C4-2B (cell line): ENCODE data around the gene ZC3H8.
A peak's percentile ranks its signal among the peaks of the same experiment; 100 is the strongest.
"Not testable (repeated sequence)": the region's sequence is repeated elsewhere in the genome, so short reads cannot be mapped to it uniquely, and the experiment has no call there.

Experiments used
- H3K27ac ChIP-seq: fragments of 450-650 bp; 2 replicates; pipeline ENCODE4 v1.5.1; 2017
- ZFX ChIP-seq: fragments of 450-650 bp; IDR thresholded peaks from 2 replicates; pipeline ENCODE4 v1.6.1; 2017
- TF ChIP-seq, protein P1 (sequence below): fragments of 450-650 bp; conservative IDR thresholded peaks from 2 replicates; pipeline ENCODE4 v1.5.1; 2017; ENCODE audit warnings: mild to moderate bottlenecking

Gene ZC3H8

DNA sequence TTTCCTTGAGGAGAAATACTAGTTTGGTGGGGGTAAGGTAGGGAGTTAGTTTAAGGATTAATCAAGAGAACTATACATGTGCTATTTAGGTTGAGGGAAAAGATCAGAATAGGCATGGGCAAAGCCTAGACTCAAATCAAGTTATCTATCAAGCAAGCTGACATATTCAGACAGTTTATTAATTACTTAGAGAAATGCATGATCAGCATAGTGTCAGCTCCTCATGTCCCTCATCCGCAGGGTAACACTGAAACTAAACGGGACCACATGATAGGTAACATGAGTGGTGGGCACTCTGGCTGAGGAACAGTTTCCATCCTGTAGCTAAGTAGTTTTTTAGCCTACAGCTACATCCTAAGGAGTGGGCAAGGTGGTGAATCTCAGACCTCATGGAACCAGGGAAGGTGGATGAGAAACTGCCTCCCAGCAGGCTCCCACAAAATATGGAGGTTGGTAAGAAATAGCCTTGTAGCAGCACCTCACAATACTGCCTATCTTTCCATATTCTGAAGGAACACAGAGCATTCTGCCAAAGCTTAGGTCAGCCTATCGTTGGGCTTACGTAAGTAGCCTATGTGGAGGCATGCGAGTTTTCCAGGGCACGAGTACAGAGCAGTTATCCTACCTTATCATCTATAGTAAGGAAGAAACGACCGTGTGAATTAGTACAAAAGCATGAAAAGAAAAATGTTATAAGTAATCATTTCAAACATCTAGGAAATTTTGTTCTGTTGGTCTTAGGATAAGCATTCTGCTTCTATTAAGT is 39.0 kb upstream of the ZC3H8 start:
- TF ChIP-seq, protein P1, sequence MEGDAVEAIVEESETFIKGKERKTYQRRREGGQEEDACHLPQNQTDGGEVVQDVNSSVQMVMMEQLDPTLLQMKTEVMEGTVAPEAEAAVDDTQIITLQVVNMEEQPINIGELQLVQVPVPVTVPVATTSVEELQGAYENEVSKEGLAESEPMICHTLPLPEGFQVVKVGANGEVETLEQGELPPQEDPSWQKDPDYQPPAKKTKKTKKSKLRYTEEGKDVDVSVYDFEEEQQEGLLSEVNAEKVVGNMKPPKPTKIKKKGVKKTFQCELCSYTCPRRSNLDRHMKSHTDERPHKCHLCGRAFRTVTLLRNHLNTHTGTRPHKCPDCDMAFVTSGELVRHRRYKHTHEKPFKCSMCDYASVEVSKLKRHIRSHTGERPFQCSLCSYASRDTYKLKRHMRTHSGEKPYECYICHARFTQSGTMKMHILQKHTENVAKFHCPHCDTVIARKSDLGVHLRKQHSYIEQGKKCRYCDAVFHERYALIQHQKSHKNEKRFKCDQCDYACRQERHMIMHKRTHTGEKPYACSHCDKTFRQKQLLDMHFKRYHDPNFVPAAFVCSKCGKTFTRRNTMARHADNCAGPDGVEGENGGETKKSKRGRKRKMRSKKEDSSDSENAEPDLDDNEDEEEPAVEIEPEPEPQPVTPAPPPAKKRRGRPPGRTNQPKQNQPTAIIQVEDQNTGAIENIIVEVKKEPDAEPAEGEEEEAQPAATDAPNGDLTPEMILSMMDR: no peak
- TF ChIP-seq ZFX: no peak
- H3K27ac ChIP-seq: no peak overlapping the region

DNA sequence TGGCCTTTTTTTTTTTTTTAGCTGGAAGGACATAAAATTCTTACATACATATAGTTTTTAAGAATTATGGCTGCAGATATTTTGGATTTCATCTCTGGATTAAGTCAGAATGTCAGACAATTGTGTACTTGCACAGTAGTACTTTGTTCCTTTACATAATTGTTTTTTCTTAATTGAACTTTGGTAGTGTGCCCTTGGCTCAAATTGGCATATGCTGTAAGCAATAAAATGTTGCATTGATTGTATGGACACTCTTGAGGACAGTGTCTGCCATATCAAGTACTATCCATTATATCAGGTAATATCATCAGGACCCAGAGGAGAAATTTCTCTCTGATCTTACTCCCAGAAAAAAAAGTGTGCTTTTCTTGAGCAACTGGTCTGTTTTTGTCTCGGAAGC is 35.8 kb upstream of the ZC3H8 start:
- TF ChIP-seq ZFX: no peak
- TF ChIP-seq, protein P1: no peak
- H3K27ac ChIP-seq: no peak overlapping the region

DNA sequence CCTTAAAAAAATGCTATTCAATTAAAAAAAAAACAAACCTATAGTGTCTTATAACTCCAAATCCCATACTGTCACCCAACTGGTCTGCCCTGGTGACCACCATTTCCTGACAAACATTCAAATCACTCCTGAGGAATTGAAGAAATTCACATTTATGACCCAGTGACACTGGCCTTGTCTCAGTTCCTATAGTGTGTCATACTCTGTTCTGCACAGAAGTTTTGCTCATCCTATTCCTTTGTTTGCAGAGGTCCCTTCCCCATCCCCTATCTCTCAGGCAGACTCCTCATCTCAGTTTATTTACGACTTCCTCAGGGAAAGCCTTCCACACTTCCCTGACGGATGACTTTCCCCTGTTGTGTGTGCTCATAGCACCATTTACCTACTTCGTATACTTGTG is 35.2 kb upstream of the ZC3H8 start:
- TF ChIP-seq, protein P1: no peak
- TF ChIP-seq ZFX: no peak
- no peak overlapping the region for H3K27ac ChIP-seq

DNA sequence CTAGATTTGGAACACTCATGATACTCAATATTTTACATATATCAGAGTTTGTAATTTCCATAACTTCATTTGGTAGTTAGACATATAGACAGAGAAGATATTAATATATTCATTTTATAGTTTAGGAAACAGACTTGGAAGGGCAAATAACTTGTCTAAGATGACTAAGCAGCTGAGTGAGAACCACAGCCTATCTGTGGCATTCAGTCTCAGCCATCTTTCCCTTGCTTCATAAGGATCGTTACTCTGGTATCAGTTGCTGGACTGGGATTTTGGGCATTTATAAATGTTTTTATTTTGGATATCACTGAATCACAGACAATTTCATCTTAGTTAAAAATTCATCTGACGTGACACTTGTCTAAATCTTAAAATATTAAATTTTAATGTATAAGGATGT is 28.7 kb upstream of the ZC3H8 start:
- not testable (repeated sequence) for H3K27ac ChIP-seq

DNA sequence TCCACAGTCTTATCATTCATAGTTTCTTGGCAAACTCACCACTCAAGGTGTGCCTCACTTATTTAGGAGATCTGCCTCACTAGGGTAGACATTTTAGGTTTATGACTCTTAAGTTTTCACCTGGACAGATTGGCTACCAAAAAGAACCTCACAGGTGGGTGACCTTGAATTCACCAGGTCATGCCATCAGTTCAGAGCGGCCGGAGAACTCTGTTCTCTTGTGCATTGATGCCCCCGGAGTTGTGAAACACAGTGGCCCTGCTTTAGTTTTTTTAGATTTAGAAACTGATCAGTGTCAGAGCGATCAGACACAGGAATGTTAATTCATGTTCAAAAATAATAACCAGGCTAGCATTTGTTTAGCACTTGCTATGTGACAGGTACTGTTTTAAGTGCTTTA is 27.2 kb upstream of the ZC3H8 start:
- H3K27ac ChIP-seq: not testable (repeated sequence)

DNA sequence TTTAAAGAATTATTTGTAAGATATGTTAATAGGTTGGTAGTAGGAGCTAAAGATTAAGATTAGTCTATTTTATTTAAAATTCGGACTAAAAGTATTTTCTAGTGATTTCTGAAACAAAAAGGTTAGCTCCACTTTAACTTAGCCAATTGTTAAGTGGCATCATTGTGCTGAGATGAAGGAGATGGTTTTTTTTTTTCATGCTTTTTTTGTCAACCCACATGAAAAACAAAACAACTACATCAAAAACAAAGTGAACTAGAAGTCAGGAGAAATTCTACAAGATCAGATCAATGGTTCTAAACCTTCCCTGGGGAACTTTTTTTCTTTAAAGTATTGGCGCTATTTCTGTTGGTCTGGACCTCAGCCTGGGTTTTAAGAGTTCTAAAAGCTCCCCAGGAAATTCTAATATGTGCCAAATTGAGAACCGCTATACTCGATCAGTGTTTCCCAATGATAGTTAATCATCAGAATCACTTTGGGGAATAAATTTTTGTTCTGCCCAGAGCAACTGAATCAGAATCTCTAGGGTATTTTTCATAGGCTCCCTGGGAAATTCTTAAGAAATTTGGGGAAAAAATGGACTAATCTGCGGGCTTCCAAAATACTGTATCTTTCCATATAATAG is 22.9 kb upstream of the ZC3H8 start:
- H3K27ac ChIP-seq: no peak overlapping the region
- TF ChIP-seq, protein P1: no peak
- TF ChIP-seq ZFX: no peak

DNA sequence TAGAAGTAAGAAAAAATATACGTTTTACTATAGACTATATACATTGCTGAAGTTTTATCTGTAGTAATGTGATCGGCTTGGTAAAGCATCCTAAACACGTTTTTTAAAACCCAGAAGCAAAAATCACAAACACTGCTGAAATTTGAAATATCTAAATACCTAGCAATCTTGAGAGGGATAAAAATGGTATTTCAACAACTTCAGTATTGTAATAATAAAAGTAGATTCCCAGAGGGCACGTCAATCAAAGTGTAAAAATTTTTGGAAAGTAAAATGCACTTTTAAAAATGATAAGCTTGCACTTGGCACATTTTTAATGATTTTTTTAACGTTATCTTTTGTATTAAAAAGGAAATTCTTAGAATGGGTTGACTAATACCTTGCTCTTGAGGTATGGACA is 22.1 kb upstream of the ZC3H8 start:
- no peak overlapping the region for H3K27ac ChIP-seq
- no peak for TF ChIP-seq ZFX
- TF ChIP-seq, protein P1: no peak

DNA sequence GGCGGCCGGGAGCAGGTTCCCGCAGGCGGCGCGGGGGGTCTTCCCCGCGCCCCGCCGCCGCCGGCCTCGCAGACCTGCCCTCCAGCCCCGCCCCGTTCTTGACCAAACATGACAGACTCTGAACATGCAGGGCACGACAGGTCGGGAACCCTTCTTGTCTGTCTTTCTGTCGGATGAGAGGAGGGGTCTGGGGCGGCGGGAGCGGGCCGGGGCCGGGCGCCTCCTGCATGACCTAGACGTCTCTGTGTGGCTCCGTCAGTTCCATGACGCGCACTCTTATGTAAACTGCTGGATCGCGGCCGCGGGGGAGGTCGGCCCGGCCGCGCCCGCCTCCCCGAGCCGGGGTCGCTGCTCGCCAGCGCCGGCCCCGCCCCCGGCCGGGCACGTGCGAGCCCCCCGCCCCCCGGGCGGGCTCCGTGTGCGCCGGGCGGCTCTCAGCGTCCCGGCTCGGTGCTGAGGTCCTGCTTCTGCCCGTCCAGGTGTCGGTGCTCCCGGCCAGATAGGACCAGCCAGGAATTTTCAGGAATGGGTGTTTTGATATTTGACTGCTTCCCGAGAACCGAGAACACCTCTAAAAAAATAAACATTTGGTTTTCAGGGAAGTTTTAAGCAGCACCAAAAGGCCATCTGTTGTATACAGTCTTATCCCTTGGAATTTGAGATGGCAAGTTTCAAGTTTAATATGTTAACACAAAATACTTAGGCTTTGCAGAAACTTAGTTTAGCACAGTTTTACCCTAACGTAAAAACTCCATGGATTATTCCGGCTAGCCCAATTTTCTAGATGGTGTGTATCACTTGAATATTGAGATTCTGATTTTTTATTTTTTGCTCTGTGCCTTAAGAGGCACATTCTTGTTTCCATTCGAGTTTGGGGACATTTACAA is 21.3 kb upstream of the ZC3H8 start:
- TF ChIP-seq, protein P1: no peak; the same call in 1 of the 2 replicates
- TF ChIP-seq ZFX: no peak
- peak overlapping the region; percentile 98 for H3K27ac ChIP-seq
